ENCODE data around the gene CCDC77. TPM values are rescaled to one million over a fixed set of nuclear protein-coding genes. Genes with fewer than 3 reads are reported as not detected.
A peak's percentile ranks its signal among the peaks of the same experiment; 100 is the strongest.
"Not testable (repeated sequence)": the region's sequence is repeated elsewhere in the genome, so short reads cannot be mapped to it uniquely, and the experiment has no call there.

Gene CCDC77
- polyA plus RNA-seq (2012; ENCODE audit: insufficient read depth, insufficient read length, low read depth) = 10.8 TPM

DNA sequence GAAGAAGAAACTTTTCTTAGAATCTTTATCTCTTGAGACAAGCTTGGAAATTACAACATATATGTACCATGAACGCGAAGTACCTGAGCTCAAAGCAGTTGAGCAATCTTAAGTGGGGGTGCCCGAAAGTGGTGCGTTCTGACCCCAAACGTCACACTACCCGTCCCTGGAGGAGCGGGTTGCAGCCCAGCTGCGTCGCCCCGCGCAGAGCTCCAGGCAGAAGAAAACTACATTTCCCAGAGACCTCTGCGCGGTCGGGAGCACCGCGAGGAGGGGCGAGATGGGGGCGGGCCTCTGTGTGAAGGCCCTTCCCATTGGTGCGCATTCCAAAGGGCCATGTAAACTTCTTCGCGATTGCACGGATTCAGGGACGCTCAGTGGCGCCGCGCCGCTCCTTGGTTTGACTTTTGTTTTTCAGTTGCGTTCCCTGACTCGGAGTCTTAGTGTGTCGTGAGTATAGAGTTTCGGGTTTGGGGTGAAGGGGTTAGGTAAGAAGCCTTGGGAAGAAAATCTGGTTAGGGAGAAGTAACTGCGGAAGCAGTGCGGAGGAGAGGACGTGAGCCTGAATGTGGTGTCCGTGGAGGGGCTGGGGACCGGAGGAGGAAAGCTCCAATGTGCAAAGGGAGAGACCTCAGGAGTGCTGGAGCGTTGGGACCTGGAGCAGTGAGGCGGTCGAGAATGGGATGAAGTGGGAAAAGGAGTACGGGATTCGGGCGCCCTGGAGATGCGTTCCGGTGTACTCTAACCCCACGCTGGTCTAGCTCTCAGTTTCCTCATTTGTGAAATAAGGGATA is at the start of gene CCDC77:
Gene CCDC77, plus strand, starts transcription at position 410 of the 794 bp plus-strand sequence. CDS start 7,740 bp downstream, outside the sequence.
- DNase-seq = peak; percentile 92
- H3K27me3 ChIP-seq = no peaks in the 10 kb centered on the region
- H3K36me3 ChIP-seq = peaks cover 5% of the 10 kb centered on the region
- peaks cover 7% of the 10 kb centered on the region; the same call in 1 of the 2 replicates for H3K4me1 ChIP-seq
- TF ChIP-seq, protein P1, sequence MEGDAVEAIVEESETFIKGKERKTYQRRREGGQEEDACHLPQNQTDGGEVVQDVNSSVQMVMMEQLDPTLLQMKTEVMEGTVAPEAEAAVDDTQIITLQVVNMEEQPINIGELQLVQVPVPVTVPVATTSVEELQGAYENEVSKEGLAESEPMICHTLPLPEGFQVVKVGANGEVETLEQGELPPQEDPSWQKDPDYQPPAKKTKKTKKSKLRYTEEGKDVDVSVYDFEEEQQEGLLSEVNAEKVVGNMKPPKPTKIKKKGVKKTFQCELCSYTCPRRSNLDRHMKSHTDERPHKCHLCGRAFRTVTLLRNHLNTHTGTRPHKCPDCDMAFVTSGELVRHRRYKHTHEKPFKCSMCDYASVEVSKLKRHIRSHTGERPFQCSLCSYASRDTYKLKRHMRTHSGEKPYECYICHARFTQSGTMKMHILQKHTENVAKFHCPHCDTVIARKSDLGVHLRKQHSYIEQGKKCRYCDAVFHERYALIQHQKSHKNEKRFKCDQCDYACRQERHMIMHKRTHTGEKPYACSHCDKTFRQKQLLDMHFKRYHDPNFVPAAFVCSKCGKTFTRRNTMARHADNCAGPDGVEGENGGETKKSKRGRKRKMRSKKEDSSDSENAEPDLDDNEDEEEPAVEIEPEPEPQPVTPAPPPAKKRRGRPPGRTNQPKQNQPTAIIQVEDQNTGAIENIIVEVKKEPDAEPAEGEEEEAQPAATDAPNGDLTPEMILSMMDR (IDR thresholded peaks at IDR 0.05; ENCODE audit: low read depth, low read length) = peak; percentile 20; the same call in 1 of the 2 replicates
- H3K4me3 ChIP-seq (ENCODE audit: low read depth, low read length) = peak within 1 kb of the TSS; percentile 97
- no peaks in the 10 kb centered on the region for H3K9me3 ChIP-seq

DNA sequence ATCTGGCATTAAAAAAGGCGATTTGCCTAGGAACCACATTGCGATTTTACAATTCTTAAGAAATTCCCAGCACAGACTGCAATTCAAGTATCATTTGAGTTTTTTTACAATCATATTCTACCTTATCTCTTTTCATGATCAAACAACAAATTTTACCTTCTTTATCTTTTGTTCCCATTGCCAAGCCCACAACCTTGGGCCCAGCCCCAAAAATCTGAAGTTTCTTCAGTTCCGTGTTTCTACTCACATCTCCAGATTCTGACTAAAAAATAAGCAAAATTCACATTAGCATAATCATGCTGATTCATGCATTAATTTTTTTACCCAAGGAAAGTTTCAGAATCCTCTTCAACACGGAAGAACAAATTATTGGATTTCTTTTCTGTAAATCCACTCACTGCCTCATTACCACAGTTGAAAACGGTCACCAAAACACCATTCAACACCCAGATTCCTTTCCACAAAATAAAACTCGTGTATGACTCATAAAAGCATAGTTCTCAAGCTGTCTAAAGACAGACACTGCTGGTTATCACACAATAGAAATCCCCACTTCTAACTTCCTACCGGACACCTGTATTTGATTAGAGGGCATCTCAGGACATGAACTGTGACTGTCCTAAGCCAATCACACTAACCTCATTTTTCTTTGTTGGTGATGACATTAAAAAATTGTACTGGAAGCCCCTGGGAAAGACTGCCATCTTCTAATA is 45.0 kb upstream of the CCDC77 start:
- DNase-seq = no peak
- peaks cover 61% of the 10 kb centered on the region for H3K36me3 ChIP-seq
- no peaks in the 10 kb centered on the region for H3K9me3 ChIP-seq
- no peak overlapping the region for H3K4me3 ChIP-seq (ENCODE audit: low read depth, low read length)
- TF ChIP-seq, protein P1 (IDR thresholded peaks at IDR 0.05; ENCODE audit: low read depth, low read length) = no peak
- H3K27me3 ChIP-seq = no peaks in the 10 kb centered on the region
- H3K4me1 ChIP-seq = no peaks in the 10 kb centered on the region

DNA sequence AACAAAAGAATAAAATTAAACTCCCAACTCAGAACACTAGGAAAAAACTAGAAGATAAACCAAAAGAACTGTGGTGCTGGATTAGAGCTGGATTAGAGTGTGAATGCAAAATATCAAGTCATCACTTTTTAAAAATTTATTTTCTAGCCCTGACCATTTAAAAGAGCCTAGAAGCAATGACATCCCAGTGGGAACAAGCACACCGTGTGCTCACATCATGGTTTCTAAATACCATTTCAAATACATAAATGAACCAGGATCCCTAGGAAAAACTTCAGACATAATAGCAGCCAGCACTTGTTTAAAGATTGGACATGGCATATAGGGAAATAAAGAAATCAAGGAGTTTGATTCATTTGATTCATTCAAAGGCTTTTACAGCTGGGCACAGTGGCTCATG is 42.4 kb upstream of the CCDC77 start:
- H3K4me3 ChIP-seq (ENCODE audit: low read depth, low read length) = no peak overlapping the region
- TF ChIP-seq, protein P1 (IDR thresholded peaks at IDR 0.05; ENCODE audit: low read depth, low read length) = no peak
- H3K9me3 ChIP-seq = no peaks in the 10 kb centered on the region
- peaks cover 62% of the 10 kb centered on the region for H3K36me3 ChIP-seq
- no peak for DNase-seq
- H3K4me1 ChIP-seq = no peaks in the 10 kb centered on the region
- no peaks in the 10 kb centered on the region for H3K27me3 ChIP-seq

DNA sequence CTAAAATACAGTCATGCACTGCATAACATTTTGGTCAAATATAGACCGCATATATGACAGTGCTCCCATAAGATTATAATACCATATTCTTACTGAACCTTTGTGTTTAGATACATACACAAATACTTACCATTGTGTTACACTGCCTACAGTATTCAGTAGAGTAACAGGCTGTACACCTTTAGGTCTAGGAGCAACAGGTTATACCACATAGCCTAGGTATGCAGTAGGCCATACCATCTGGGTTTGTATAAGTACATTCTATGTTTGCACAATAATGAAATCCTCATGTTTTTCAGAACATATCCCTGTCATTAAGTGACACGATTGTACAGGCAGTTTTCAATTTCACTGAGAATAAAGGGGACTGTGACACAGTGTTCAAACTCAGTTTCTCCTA is 34.6 kb upstream of the CCDC77 start:
- Histone ChIP-seq H3K9me3 (no peaks in the 10 kb centered on the region), H3K4me1 (no peaks in the 10 kb centered on the region), H3K27me3 (no peaks in the 10 kb centered on the region), H3K4me3 (ENCODE audit: low read depth, low read length) (no peak overlapping the region), H3K36me3 (peaks cover 66% of the 10 kb centered on the region)
- no peak for DNase-seq
- TF ChIP-seq, protein P1 (IDR thresholded peaks at IDR 0.05; ENCODE audit: low read depth, low read length) = no peak

DNA sequence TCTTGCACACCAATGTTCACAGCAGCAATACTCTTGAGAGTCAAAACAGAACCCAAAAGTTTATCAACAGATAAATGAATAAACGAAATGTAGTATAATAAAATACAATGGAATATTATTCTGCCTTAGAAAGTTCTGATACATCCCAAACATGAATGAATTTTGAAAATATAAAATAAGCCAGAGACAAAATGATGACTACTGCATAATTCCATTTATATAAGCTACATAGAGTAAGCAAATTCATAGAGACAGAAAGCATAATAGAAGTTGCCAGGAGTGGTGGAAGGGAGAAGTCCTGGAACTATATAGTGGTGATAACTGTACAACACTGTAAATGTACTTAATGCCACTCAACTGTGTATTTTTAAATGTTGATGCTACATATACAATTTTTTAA is 33.5 kb upstream of the CCDC77 start:
- TF ChIP-seq, protein P1 (IDR thresholded peaks at IDR 0.05; ENCODE audit: low read depth, low read length) = no peak
- no peak for DNase-seq
- Histone ChIP-seq H3K4me1 (no peaks in the 10 kb centered on the region), H3K9me3 (no peaks in the 10 kb centered on the region), H3K4me3 (ENCODE audit: low read depth, low read length) (no peak overlapping the region), H3K36me3 (peaks cover 62% of the 10 kb centered on the region), H3K27me3 (no peaks in the 10 kb centered on the region)

DNA sequence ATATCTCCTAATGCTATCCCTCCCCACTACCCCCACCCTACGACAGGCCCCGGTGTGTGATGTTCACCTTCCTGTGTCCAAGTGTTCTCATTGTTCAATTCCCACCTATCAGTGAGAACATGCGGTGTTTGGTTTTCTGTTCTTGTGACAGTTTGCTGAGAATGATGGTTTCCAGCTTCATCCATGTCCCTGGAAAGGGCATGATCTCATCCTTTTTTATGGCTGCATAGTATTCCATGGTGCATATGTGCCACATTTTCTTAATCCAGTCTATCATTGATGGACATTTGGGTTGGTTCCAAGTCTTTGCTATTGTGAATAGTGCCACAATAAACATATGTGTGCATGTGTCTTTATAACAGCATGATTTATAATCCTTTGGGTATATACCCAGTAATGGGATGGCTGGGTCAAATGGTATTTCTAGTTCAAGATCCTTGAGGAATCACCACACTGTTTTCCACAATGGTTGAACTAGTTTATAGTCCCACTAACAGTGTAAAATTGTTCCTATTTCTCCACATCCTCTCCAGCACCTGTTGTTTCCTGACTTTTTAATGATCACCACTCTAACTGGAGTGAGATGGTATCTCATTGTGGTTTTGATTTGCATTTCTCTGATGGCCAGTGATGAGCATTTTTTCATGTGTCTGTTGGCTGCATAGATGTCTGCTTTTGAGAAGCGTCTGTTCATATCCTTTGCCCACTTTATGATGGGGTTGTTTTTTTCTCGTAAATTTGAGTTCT is 30.5 kb upstream of the CCDC77 start:
- H3K27me3 ChIP-seq = not testable (repeated sequence)

More for the DNA sequence above, 30.5 kb upstream of the CCDC77 start:
- not testable (repeated sequence) for H3K9me3 ChIP-seq; H3K4me1 ChIP-seq; DNase-seq; H3K4me3 ChIP-seq (ENCODE audit: low read depth, low read length)
- H3K36me3 ChIP-seq = peaks cover 53% of the 10 kb centered on the region
